ENCODE results near the gene AGBL4. TPM values are rescaled to one million over a fixed set of nuclear protein-coding genes. Genes with fewer than 3 reads are reported as not detected.
A peak's percentile ranks its signal among the peaks of the same experiment; 100 is the strongest.

AGBL4 gene
- total RNA-seq, 1 experiment from 2014 or later, result 0.33 TPM

DNA sequence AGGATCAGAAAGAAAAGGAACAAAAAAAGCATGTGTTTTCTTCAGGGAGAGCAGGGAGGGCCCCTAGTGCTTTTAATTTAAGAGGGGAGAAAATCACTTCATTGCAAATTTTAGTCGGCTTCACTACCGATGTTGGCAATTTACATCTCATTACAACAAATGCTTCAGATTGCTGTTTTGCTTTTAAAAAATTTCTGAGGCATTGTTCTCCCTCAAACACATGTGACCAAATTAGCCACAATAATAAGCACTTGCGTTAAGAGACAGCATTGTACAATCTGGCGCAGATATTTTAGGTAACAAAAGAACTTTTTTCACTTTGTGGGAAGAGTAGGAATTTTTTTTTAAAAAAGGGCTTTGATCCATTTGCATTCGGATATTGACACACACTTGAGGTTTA is 1276.8 kb downstream of the AGBL4 start:
- no peak overlapping the region for H3K9ac ChIP-seq (ENCODE audit: low read length)
- no peaks in the 10 kb centered on the region for H3K79me2 ChIP-seq (ENCODE audit: low read length)
- 0 out of 2 replicates have a peak, but pooled peaks cover 4% of the 10 kb centered on the region for H3K27me3 ChIP-seq (ENCODE audit: low read length)
- POLR2A ChIA-PET (ENCODE audit: unreplicated experiment), result no interaction called here
- peaks cover 14% of the 10 kb centered on the region for H3K4me1 ChIP-seq (ENCODE audit: insufficient read depth, low read length)
- no peak overlapping the region for H3K4me3 ChIP-seq (ENCODE audit: low read length)
- CTCF ChIA-PET, result no interaction called here
- no peaks in the 10 kb centered on the region for H3K9me3 ChIP-seq (ENCODE audit: low read length)
- no peak overlapping the region for H2AFZ ChIP-seq (ENCODE audit: low read length)
- BruUV-seq (replicated peaks), result no TSS peak
- TF ChIP-seq EZH2phosphoT487 (IDR thresholded peaks at IDR 0.05; ENCODE audit: borderline replicate concordance, low read length) (no peak), EZH2 (IDR thresholded peaks at IDR 0.05; ENCODE audit: low read length, unreplicated experiment) (no peak)
- TF ChIP-seq, protein P1, sequence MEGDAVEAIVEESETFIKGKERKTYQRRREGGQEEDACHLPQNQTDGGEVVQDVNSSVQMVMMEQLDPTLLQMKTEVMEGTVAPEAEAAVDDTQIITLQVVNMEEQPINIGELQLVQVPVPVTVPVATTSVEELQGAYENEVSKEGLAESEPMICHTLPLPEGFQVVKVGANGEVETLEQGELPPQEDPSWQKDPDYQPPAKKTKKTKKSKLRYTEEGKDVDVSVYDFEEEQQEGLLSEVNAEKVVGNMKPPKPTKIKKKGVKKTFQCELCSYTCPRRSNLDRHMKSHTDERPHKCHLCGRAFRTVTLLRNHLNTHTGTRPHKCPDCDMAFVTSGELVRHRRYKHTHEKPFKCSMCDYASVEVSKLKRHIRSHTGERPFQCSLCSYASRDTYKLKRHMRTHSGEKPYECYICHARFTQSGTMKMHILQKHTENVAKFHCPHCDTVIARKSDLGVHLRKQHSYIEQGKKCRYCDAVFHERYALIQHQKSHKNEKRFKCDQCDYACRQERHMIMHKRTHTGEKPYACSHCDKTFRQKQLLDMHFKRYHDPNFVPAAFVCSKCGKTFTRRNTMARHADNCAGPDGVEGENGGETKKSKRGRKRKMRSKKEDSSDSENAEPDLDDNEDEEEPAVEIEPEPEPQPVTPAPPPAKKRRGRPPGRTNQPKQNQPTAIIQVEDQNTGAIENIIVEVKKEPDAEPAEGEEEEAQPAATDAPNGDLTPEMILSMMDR (conservative IDR thresholded peaks at IDR 0.05; ENCODE audit: low read depth, low read length), result no peak
- intact Hi-C loops (cut with micrococcal nuclease), result no loop called here
- no peaks in the 10 kb centered on the region for H4K20me1 ChIP-seq (ENCODE audit: low read length)
- H3K36me3 ChIP-seq (ENCODE audit: low read depth, low read length), result no peaks in the 10 kb centered on the region
- ATAC-seq (no peak), DNase-seq (no peak)
- H3K9me2 ChIP-seq (replicated peaks; ENCODE audit: low read length), result no peaks in the 10 kb centered on the region
- H3K4me2 ChIP-seq (ENCODE audit: low read length), result no peak overlapping the region
- no peak overlapping the region for H3K27ac ChIP-seq (ENCODE audit: low read length)
- no peaks in the 10 kb centered on the region for H3F3A ChIP-seq (ENCODE audit: low read length, unreplicated experiment)

- CTCF ChIA-PET, result interaction anchor here (0.7 kb wide), 1 partner anchor 213 kb away, joined by 4 read pairs; no protein-coding TSS in a partner anchor
- peak overlapping the region; percentile 37; the same call in 1 of the 2 replicates for H3K27ac ChIP-seq (ENCODE audit: low read length)
- TF ChIP-seq EZH2phosphoT487 (IDR thresholded peaks at IDR 0.05; ENCODE audit: borderline replicate concordance, low read length) (no peak), EZH2 (IDR thresholded peaks at IDR 0.05; ENCODE audit: low read length, unreplicated experiment) (no peak)
- TF ChIP-seq, protein P1 (conservative IDR thresholded peaks at IDR 0.05; ENCODE audit: low read depth, low read length), result no peak
- ATAC-seq (peak; percentile 86), DNase-seq (peak; percentile 66)
- BruUV-seq (replicated peaks), result no TSS peak
- H3K36me3 ChIP-seq (ENCODE audit: low read depth, low read length), result no peaks in the 10 kb centered on the region
- intact Hi-C loops (cut with micrococcal nuclease), result no loop called here
- no peaks in the 10 kb centered on the region for H3F3A ChIP-seq (ENCODE audit: low read length, unreplicated experiment)
- H3K4me1 ChIP-seq (ENCODE audit: insufficient read depth, low read length), result peaks cover 14% of the 10 kb centered on the region
- no peaks in the 10 kb centered on the region for H3K79me2 ChIP-seq (ENCODE audit: low read length)
- H3K27me3 ChIP-seq (ENCODE audit: low read length), result 0 out of 2 replicates have a peak, but pooled peaks cover 4% of the 10 kb centered on the region
- H3K9me2 ChIP-seq (replicated peaks; ENCODE audit: low read length), result no peaks in the 10 kb centered on the region
- H3K4me2 ChIP-seq (ENCODE audit: low read length), result 0 out of 2 replicates have a peak overlapping the region, but pooled peaks have one; percentile 1
- no peaks in the 10 kb centered on the region for H4K20me1 ChIP-seq (ENCODE audit: low read length)
- no peak overlapping the region for H2AFZ ChIP-seq (ENCODE audit: low read length)
- H3K9ac ChIP-seq (ENCODE audit: low read length), result no peak overlapping the region
- H3K9me3 ChIP-seq (ENCODE audit: low read length), result no peaks in the 10 kb centered on the region
- no peak overlapping the region for H3K4me3 ChIP-seq (ENCODE audit: low read length)
- POLR2A ChIA-PET (ENCODE audit: unreplicated experiment), result no interaction called here
Measured at GRCh38 chr1:48744032-48744431, 1279.7 kb downstream of the AGBL4 start.

- POLR2A ChIA-PET (ENCODE audit: unreplicated experiment), result no interaction called here
- intact Hi-C loops (cut with micrococcal nuclease), result no loop called here
Measured at GRCh38 chr1:48743480-48743879, 1280.3 kb downstream of the AGBL4 start.

More at GRCh38 chr1:48743480-48743879, 1280.3 kb downstream of the AGBL4 start:
- Histone ChIP-seq H3K9me2 (replicated peaks; ENCODE audit: low read length) (no peaks in the 10 kb centered on the region), H3K27ac (ENCODE audit: low read length) (peak overlapping the region; percentile 12; the same call in 1 of the 2 replicates), H3K27me3 (ENCODE audit: low read length) (0 out of 2 replicates have a peak, but pooled peaks cover 4% of the 10 kb centered on the region), H3F3A (ENCODE audit: low read length, unreplicated experiment) (no peaks in the 10 kb centered on the region), H3K4me3 (ENCODE audit: low read length) (no peak overlapping the region), H2AFZ (ENCODE audit: low read length) (no peak overlapping the region), H3K36me3 (ENCODE audit: low read depth, low read length) (no peaks in the 10 kb centered on the region), H3K4me2 (ENCODE audit: low read length) (0 out of 2 replicates have a peak overlapping the region, but pooled peaks have one; percentile 1), H3K4me1 (ENCODE audit: insufficient read depth, low read length) (peaks cover 14% of the 10 kb centered on the region), H3K79me2 (ENCODE audit: low read length) (no peaks in the 10 kb centered on the region), H4K20me1 (ENCODE audit: low read length) (no peaks in the 10 kb centered on the region), H3K9me3 (ENCODE audit: low read length) (no peaks in the 10 kb centered on the region), H3K9ac (ENCODE audit: low read length) (no peak overlapping the region)
- BruUV-seq (replicated peaks), result no TSS peak
- no peak for TF ChIP-seq EZH2phosphoT487 (IDR thresholded peaks at IDR 0.05; ENCODE audit: borderline replicate concordance, low read length)
- TF ChIP-seq, protein P1 (conservative IDR thresholded peaks at IDR 0.05; ENCODE audit: low read depth, low read length), result no peak
- no peak for TF ChIP-seq EZH2 (IDR thresholded peaks at IDR 0.05; ENCODE audit: low read length, unreplicated experiment)
- ATAC-seq (no peak), DNase-seq (no peak)
- CTCF ChIA-PET, result interaction anchor here (0.6 kb wide), 1 partner anchor 66 kb away, joined by 3 read pairs; no protein-coding TSS in a partner anchor
